ENCODE results near the gene BABAM2. TPM values are rescaled to one million over a fixed set of nuclear protein-coding genes. Genes with fewer than 3 reads are reported as not detected.
A peak's percentile ranks its signal among the peaks of the same experiment; 100 is the strongest.

BABAM2 gene
- total and polyA plus RNA-seq, 2 experiments from 2014 or later: 28.8 to 43.6 TPM

- H3K79me2 ChIP-seq: no peaks in the 10 kb centered on the region
- H3K27ac ChIP-seq: no peak overlapping the region
- DNase-seq (ENCODE audit: low spot score): no peak
- H2AFZ ChIP-seq: no peak overlapping the region
- peaks cover 38% of the 10 kb centered on the region for H3K4me1 ChIP-seq (ENCODE audit: insufficient read depth)
- no peak overlapping the region for H3K4me2 ChIP-seq
- no peak for TF ChIP-seq EZH2 (IDR thresholded peaks at IDR 0.05; ENCODE audit: borderline replicate concordance)
- no peak for TF ChIP-seq EZH2phosphoT487 (IDR thresholded peaks at IDR 0.05; ENCODE audit: low read depth, severe bottlenecking, unreplicated experiment)
- TF ChIP-seq CTCF (IDR thresholded peaks at IDR 0.05; ENCODE audit: poor library complexity): no peak
- H4K20me1 ChIP-seq (ENCODE audit: insufficient read depth, poor library complexity, severe bottlenecking): no peaks in the 10 kb centered on the region
- H3K27me3 ChIP-seq: no peaks in the 10 kb centered on the region
- no peaks in the 10 kb centered on the region for H3K9me2 ChIP-seq (replicated peaks; ENCODE audit: insufficient read depth)
- H3K4me3 ChIP-seq: no peak overlapping the region
- no peaks in the 10 kb centered on the region for H3K36me3 ChIP-seq (replicated peaks; ENCODE audit: insufficient read depth, low read depth)
- H3K9me3 ChIP-seq (ENCODE audit: low read depth): no peaks in the 10 kb centered on the region
- 94% methylated on average over 6 of the region's 6 CpGs for WGBS (ENCODE audit: low lambda C conversion rate, missing lambda C conversion rate)
These were observed 336.0 kb downstream of the BABAM2 start for GRCh38 chr2:28226558-28226957.

GRCh38 chr2:28227498-28227897, 337.0 kb downstream of the BABAM2 start:
- Histone ChIP-seq H3K9me3 (ENCODE audit: low read depth) (no peaks in the 10 kb centered on the region), H3K4me3 (no peak overlapping the region), H3K9me2 (replicated peaks; ENCODE audit: insufficient read depth) (no peaks in the 10 kb centered on the region), H2AFZ (no peak overlapping the region), H3K36me3 (replicated peaks; ENCODE audit: insufficient read depth, low read depth) (no peaks in the 10 kb centered on the region), H3K27ac (peak overlapping the region; percentile 26), H3K27me3 (no peaks in the 10 kb centered on the region), H3K4me2 (no peak overlapping the region), H4K20me1 (ENCODE audit: insufficient read depth, poor library complexity, severe bottlenecking) (no peaks in the 10 kb centered on the region), H3K79me2 (no peaks in the 10 kb centered on the region), H3K4me1 (ENCODE audit: insufficient read depth) (peaks cover 44% of the 10 kb centered on the region)
- DNase-seq (ENCODE audit: low spot score): no peak
- 70% methylated on average over 3 of the region's 3 CpGs for WGBS (ENCODE audit: low lambda C conversion rate, missing lambda C conversion rate)
- TF ChIP-seq EZH2 (IDR thresholded peaks at IDR 0.05; ENCODE audit: borderline replicate concordance): no peak
- no peak for TF ChIP-seq CTCF (IDR thresholded peaks at IDR 0.05; ENCODE audit: poor library complexity)
- no peak for TF ChIP-seq EZH2phosphoT487 (IDR thresholded peaks at IDR 0.05; ENCODE audit: low read depth, severe bottlenecking, unreplicated experiment)

DNA sequence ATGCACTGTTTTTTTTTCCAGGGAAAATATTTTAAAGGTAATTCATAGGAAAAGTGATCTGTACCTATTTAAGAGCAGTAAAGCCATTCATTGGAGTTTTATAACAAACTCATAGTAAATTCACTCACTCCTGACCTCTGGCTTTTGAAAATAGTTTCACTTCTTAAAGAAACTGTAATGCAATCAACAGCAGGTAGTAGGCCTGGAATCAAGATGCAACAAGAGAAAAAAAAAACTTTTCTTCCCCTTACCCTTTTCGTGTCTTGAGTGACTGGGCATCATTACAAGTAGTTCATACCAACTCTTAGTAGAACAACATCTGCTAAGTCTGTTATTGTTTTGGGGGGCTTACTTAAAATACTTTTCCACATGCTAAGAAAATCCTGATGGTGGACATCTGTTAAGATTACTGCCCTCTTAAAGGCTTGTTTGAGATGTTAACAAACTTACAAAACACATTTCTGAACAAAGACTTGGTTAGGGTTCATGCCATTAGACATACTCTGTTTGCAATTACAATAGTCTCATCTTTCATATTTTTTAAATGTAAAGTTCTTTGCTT, 338.0 kb downstream of the BABAM2 start:
- no peak for DNase-seq (ENCODE audit: low spot score)
- Histone ChIP-seq H3K9me3 (ENCODE audit: low read depth) (no peaks in the 10 kb centered on the region), H3K36me3 (replicated peaks; ENCODE audit: insufficient read depth, low read depth) (no peaks in the 10 kb centered on the region), H2AFZ (no peak overlapping the region), H3K27me3 (no peaks in the 10 kb centered on the region), H4K20me1 (ENCODE audit: insufficient read depth, poor library complexity, severe bottlenecking) (no peaks in the 10 kb centered on the region), H3K9me2 (replicated peaks; ENCODE audit: insufficient read depth) (no peaks in the 10 kb centered on the region), H3K4me2 (no peak overlapping the region), H3K4me1 (ENCODE audit: insufficient read depth) (peaks cover 54% of the 10 kb centered on the region), H3K79me2 (no peaks in the 10 kb centered on the region), H3K27ac (peak overlapping the region; percentile 42), H3K4me3 (no peak overlapping the region)
- 65% methylated on average over 1 of the region's 1 CpG for WGBS (ENCODE audit: low lambda C conversion rate, missing lambda C conversion rate)
- TF ChIP-seq EZH2phosphoT487 (IDR thresholded peaks at IDR 0.05; ENCODE audit: low read depth, severe bottlenecking, unreplicated experiment) (no peak), CTCF (IDR thresholded peaks at IDR 0.05; ENCODE audit: poor library complexity) (peak; percentile 39), EZH2 (IDR thresholded peaks at IDR 0.05; ENCODE audit: borderline replicate concordance) (no peak)

All from hepatocyte (in vitro differentiated cells).